Endothelial cell of umbilical vein (primary cell): ENCODE data around the gene SMAD2. TPM values are rescaled to one million over a fixed set of nuclear protein-coding genes. Genes with fewer than 3 reads are reported as not detected.

Experiments used
- BruUV-seq: library from RNA; stranded (reverse); fragments of 400-500 nt; replicated peaks from 2 replicates; lab custom pipeline; 2021; lab: Mats Ljungman, UMichigan
- CTCF ChIA-PET: fragments of 300-600, 350-600 bp; sonication (Branson Sonifier 250); formaldehyde crosslinking; loops from one replicate; lab custom pipeline; 2021; ENCODE audit warnings: antibody characterized with exemption, inconsistent platforms; lab: Charles Lee
- POLR2A ChIA-PET: fragments of 300-600, 350-600 bp; sonication (Branson Sonifier 250); formaldehyde crosslinking; loops from one replicate; lab custom pipeline; 2021; ENCODE audit warnings: antibody characterized with exemption, inconsistent platforms; lab: Charles Lee
- DNase-seq: peaks from one replicate; pipeline ENCODE4 v3.0.0-alpha.2; 2011; ENCODE audit warnings: low read depth, low spot score
- FAIRE-seq: peaks from 2 replicates; lab custom pipeline; 2011; peaks lifted over from hg19 to GRCh38; lab: Jason Lieb, UNC
- H2AFZ ChIP-seq: 2 replicates; pipeline ENCODE4 v1.6.0; 2012; ENCODE audit warnings: low read depth, low read length, control low read depth, inconsistent platforms
- H3K27ac ChIP-seq: 2 replicates; pipeline ENCODE4 v1.5.1; 2011; ENCODE audit warnings: low read depth, mild to moderate bottlenecking, control low read depth, low read length, moderate library complexity; ENCODE audit not compliant: insufficient read depth
- H3K27me3 ChIP-seq, 2 experiments: 2 replicates each; pipeline versions ENCODE4 v1.6.0 to v1.6.1; 2011; ENCODE audit warnings: low read length in 2 of 2, mixed read lengths in 1 of 2; ENCODE audit not compliant: control insufficient read depth in 2 of 2, insufficient read depth in 2 of 2
- H3K36me3 ChIP-seq, 2 experiments: 2 replicates in 1 of 2; 3 replicates in 1 of 2; pipeline ENCODE4 v1.5.1; 2011; ENCODE audit warnings: low read length in 2 of 2, mild to moderate bottlenecking in 1 of 2, moderate library complexity in 1 of 2; ENCODE audit not compliant: control insufficient read depth in 2 of 2, insufficient read depth in 2 of 2; ENCODE audit errors: extremely low read depth in 1 of 2
- H3K4me1 ChIP-seq: 3 replicates; pipeline ENCODE4 v1.5.1; 2011; ENCODE audit warnings: mild to moderate bottlenecking, low read length; ENCODE audit not compliant: control insufficient read depth, insufficient read depth; ENCODE audit errors: extremely low read depth
- H3K4me2 ChIP-seq: 2 replicates; pipeline ENCODE4 v1.6.1; 2011; ENCODE audit warnings: low read length, control low read depth, mixed read lengths; ENCODE audit not compliant: insufficient read depth
- H3K4me3 ChIP-seq, 3 experiments: fragments of 200-600 bp in 1 of 3; sonication (generic), shearing (Covaris generic) in 1 of 3; replicated peaks in 1 of 3; 2 replicates each; pipeline ENCODE4 v1.5.1; 2011 to 2016; ENCODE audit warnings: control low read depth in 3 of 3, low read length in 3 of 3, mild to moderate bottlenecking in 2 of 3, inconsistent platforms in 1 of 3, low read depth in 1 of 3, moderate library complexity in 1 of 3; ENCODE audit not compliant: insufficient read depth in 1 of 3
- H3K79me2 ChIP-seq: 2 replicates; pipeline ENCODE4 v1.6.0; 2012; ENCODE audit warnings: low read length, inconsistent platforms; ENCODE audit not compliant: control insufficient read depth, insufficient read depth
- H3K9ac ChIP-seq: replicated peaks from 2 replicates; pipeline ENCODE3; 2011; ENCODE audit warnings: low read length, control low read depth; ENCODE audit not compliant: insufficient read depth; ENCODE audit errors: extremely low read depth
- H3K9me1 ChIP-seq: replicated peaks from 3 replicates; pipeline ENCODE4 v1.6.0; 2011; ENCODE audit warnings: mild to moderate bottlenecking, low read length; ENCODE audit not compliant: control insufficient read depth, insufficient read depth; ENCODE audit errors: extremely low read depth
- H3K9me3 ChIP-seq: replicated peaks from 2 replicates; pipeline ENCODE4 v1.5.1; 2012; ENCODE audit warnings: low read length, inconsistent platforms; ENCODE audit not compliant: control insufficient read depth, insufficient read depth
- H4K20me1 ChIP-seq: replicated peaks from 2 replicates; pipeline ENCODE3; 2011; ENCODE audit warnings: mild to moderate bottlenecking, low read length; ENCODE audit not compliant: control insufficient read depth, insufficient read depth; ENCODE audit errors: extremely low read depth
- CTCF ChIP-seq, 2 donors: IDR thresholded peaks; 1 replicate in 1 of 2; 2 replicates in 1 of 2; pipeline ENCODE4 v1.5.1; 2011; ENCODE audit warnings: low read length in 2 of 2, mild to moderate bottlenecking in 2 of 2, moderate library complexity in 2 of 2, control low read depth in 1 of 2, inconsistent platforms in 1 of 2, low read depth in 1 of 2; ENCODE audit not compliant: insufficient read depth in 1 of 2; ENCODE audit errors: extremely low read depth in 1 of 2
- EZH2 ChIP-seq: IDR thresholded peaks from 2 replicates; pipeline ENCODE4 v1.6.1; 2012; ENCODE audit warnings: borderline replicate concordance, low read depth, mild to moderate bottlenecking, moderate library complexity, low read length, inconsistent platforms; ENCODE audit not compliant: severe bottlenecking
- FOS ChIP-seq: IDR thresholded peaks from 2 replicates; pipeline ENCODE4 v1.6.1; 2011; ENCODE audit warnings: mild to moderate bottlenecking, low read length, moderate library complexity, borderline replicate concordance; ENCODE audit not compliant: insufficient read depth
- GATA2 ChIP-seq: IDR thresholded peaks from 2 replicates; pipeline ENCODE4 v1.7.0; 2011; ENCODE audit warnings: low read depth, mild to moderate bottlenecking, moderate library complexity, mixed read lengths, low read length; ENCODE audit not compliant: insufficient read length, insufficient read depth
- JUN ChIP-seq: IDR thresholded peaks from 2 replicates; pipeline ENCODE4 v1.6.1; 2011; ENCODE audit warnings: borderline replicate concordance, low read depth; ENCODE audit not compliant: insufficient read length, insufficient read depth
- MAX ChIP-seq: IDR thresholded peaks from 2 replicates; pipeline ENCODE4 v1.6.1; 2011; ENCODE audit not compliant: insufficient read depth, insufficient read length
- MYC ChIP-seq: IDR thresholded peaks from one replicate; pipeline ENCODE4 v1.6.1; 2011; ENCODE audit warnings: mild to moderate bottlenecking, low read depth, low read length
- POLR2A ChIP-seq: IDR thresholded peaks from 2 replicates; pipeline ENCODE4 v1.6.1; 2012; ENCODE audit warnings: low read depth, mild to moderate bottlenecking, control low read depth, low read length
- POLR2AphosphoS5 ChIP-seq: IDR thresholded peaks from 2 replicates; pipeline ENCODE4 v1.6.1; 2012; ENCODE audit warnings: low read depth, mild to moderate bottlenecking, control low read depth, low read length, moderate library complexity; ENCODE audit not compliant: insufficient read depth
- dilution Hi-C: fragments of 300-500 bp; cut with MboI; formaldehyde crosslinking; loops from one replicate; pipeline ENCODE4 v1.15.0; 2019; ENCODE audit warnings: low sequenced_read_pairs; ENCODE audit not compliant: extremely low pct_ligation_motif_present
- intact Hi-C: fragments of 100-400 bp; cut with micrococcal nuclease; formaldehyde crosslinking; loops from one replicate; pipeline ENCODE4 v1.10.0; 2022
- polyA plus RNA-seq, 4 experiments: library from polyadenylated mRNA; depleted of rRNA in 3 of 4; stranded (reverse) in 3 of 4; unstranded in 1 of 4; fragments of >200 nt; gene quantifications; 2 replicates each; pipeline versions ENCODE4 v1.2.1 to v1.2.3, GENCODE V29; 2011 to 2012; ENCODE audit warnings: missing spikeins in 1 of 4
- total RNA-seq: library from RNA; stranded (reverse); gene quantifications from 2 replicates; pipeline ENCODE4 v1.2.3, GENCODE V29; 2021

The SMAD2 gene
- total and polyA plus RNA-seq, 2 donors (not counting 3 experiments of a cell fraction or from before 2014, with no cell fraction given), result 40.3 to 123 TPM

- POLR2A ChIA-PET, result no interaction called here
- no peak for TF ChIP-seq MYC
- no peak for TF ChIP-seq FOS
- TF ChIP-seq EZH2, result no peak
- no peak for TF ChIP-seq POLR2A
- no peak for TF ChIP-seq MAX
- TF ChIP-seq JUN, result no peak
- H3K79me2 ChIP-seq, result no peaks in the 10 kb centered on the region
- no peak overlapping the region for H3K4me3 ChIP-seq
- H2AFZ ChIP-seq, result no peak overlapping the region
- H3K4me1 ChIP-seq, result no peaks in the 10 kb centered on the region
- dilution Hi-C loops (no loop called here), intact Hi-C loops (no loop called here)
- H3K9me3 ChIP-seq, result no peaks in the 10 kb centered on the region
- no peaks in the 10 kb centered on the region for H3K9me1 ChIP-seq
- H3K36me3 ChIP-seq, result peaks cover 0 to 2% of the 10 kb centered on the region in 2 experiments
- no peak overlapping the region for H3K9ac ChIP-seq
- DNase-seq (no peak), FAIRE-seq (no peak)
- no peak overlapping the region for H3K27ac ChIP-seq
- H4K20me1 ChIP-seq, result no peaks in the 10 kb centered on the region
- H3K27me3 ChIP-seq, result no peaks in the 10 kb centered on the region
- CTCF ChIA-PET, result no interaction called here
- BruUV-seq, result no TSS peak
- H3K4me2 ChIP-seq, result no peak overlapping the region
These were observed 104.0 kb downstream of the SMAD2 start for GRCh38 chr18:47826157-47827074.

- ChIA-PET POLR2A (no interaction called here), CTCF (interaction anchor here (1.2 kb wide), 1 partner anchor 48 kb away, joined by 3 read pairs; no protein-coding TSS in a partner anchor)
- H3K4me3 ChIP-seq, result no peak overlapping the region
- H3K9me1 ChIP-seq, result no peaks in the 10 kb centered on the region
- dilution Hi-C loops (no loop called here), intact Hi-C loops (no loop called here)
- H3K9ac ChIP-seq, result no peak overlapping the region
- no peaks in the 10 kb centered on the region for H3K79me2 ChIP-seq
- no TSS peak for BruUV-seq
- H2AFZ ChIP-seq, result no peak overlapping the region
- H3K36me3 ChIP-seq, result peaks cover 0 to 2% of the 10 kb centered on the region in 2 experiments
- H4K20me1 ChIP-seq, result no peaks in the 10 kb centered on the region
- H3K9me3 ChIP-seq, result no peaks in the 10 kb centered on the region
- H3K27ac ChIP-seq, result no peak overlapping the region
- H3K4me2 ChIP-seq, result no peak overlapping the region
- no peaks in the 10 kb centered on the region for H3K4me1 ChIP-seq
- no peak for DNase-seq
- H3K27me3 ChIP-seq, result no peaks in the 10 kb centered on the region
- TF ChIP-seq GATA2 (no peak), CTCF (IDR thresholded peaks at IDR 0.05; ENCODE audit: extremely low read depth in 1 of 2, insufficient read depth in 1 of 2, low read depth in 1 of 2, low read length in 2 of 2) (no peak), JUN (no peak), POLR2A (no peak), MAX (no peak), MYC (no peak), EZH2 (no peak), FOS (no peak), POLR2AphosphoS5 (no peak)
- no peak for FAIRE-seq
These were observed 109.1 kb downstream of the SMAD2 start for GRCh38 chr18:47821314-47821713.
